HG02973 (cell line): ENCODE results near the gene PIGL.
"Not testable (repeated sequence)": the region's sequence is repeated elsewhere in the genome, so short reads cannot be mapped to it uniquely, and the experiment has no call there.

Source experiments
- ATAC-seq: cut with Tn5 transposase; IDR thresholded peaks from one replicate; pipeline ENCODE4 v1.9.1; 2021; ENCODE audit warnings: moderate library complexity; ENCODE audit not compliant: unreplicated experiment

The PIGL gene

DNA sequence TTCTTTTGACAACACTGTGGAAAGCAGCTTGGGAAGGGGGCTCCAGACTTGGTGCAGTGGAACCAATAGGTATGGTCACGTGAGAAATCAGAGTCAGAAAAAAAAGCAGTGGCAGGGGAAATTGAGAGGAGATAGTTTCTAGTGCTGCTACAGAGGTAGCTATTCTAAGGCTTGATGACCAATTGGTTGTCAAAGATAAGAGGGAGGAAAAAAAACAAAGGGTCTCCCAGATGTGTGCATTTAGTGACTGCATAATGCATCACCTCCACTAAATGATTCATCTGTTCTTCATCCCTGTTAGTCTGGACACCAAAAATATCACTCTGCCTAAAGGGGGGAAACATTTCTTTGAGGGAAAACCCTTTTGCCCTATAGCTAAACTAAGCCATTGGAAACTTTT, 56.5 kb downstream of the PIGL start:
- ATAC-seq: no peak

DNA sequence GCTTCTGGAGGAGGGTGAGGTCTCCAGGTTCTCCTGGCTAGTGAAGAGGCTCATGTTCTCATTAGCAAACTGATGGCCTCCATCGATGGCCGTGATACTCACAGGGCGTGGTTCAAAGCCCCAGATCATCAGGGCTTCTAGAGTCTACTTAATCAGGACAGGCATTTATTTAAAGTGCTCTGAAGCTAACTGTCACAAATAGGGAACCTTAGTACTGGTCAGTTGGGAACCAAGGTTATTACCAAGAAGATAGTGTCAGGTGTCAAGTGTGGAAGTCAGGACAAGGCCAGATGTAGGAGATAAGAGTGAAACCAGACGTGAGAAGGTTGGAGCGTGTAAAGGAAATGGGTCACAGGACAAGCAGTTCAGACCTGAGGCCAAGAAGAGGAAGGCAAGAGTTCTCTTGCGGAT, 56.9 kb downstream of the PIGL start:
- ATAC-seq: no peak

DNA sequence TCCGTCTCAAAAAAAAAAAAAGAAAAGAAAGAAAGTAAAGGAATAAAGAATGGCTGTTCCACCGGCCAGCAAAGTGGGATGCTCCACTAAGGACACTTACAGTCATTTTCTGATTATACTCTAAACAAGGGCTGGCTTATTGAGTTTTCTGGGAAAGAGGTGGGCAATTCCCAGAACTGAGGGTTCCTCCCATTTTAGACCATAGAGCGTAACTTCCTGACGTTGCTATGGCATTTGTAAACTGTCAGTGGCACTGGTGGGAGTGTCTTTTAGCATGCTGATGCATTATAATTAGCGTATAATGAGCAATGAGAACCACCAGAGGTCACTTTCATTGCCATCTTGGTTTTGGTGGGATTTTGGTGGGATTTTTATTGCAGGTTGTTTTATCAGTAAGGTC, 58.0 kb downstream of the PIGL start:
- no peak for ATAC-seq

DNA sequence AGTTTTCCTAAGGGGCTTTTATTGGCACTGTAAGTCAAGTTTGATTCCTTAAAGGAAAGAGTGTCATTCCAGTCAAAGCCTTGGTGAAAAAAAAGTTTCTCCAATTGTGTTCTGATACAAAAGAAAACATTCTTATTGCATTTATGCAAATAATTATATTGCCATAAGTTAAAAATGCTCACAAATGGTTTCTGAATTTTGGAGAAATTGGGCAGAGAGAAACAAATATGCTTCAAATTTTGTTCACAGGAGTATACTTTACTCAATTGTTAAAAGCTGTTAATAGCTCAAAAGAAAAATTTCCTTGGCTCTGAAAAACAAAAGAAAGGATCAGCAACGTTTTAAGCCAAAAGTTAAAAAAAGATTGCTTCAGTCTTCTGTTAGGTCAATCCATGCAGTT, 60.2 kb downstream of the PIGL start:
- no peak for ATAC-seq

DNA sequence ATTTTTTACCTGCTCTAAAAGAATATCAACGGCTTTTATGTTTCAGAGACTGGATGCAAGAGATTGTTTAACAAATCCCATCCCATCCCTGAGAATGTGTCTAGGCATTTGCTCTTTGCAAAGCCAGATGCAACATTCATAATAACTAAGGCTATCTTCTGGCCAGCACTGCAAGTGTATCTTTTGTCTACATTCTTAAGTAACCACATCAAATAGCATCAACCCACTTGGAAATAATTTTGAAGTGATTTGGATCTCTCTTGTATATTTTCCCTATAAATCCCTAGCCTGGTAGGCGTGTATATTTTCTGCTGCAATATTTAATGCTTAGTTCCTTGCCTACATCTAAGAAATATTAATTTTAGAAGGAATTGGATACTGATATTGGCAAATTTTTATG, 64.3 kb downstream of the PIGL start:
- ATAC-seq: no peak

DNA sequence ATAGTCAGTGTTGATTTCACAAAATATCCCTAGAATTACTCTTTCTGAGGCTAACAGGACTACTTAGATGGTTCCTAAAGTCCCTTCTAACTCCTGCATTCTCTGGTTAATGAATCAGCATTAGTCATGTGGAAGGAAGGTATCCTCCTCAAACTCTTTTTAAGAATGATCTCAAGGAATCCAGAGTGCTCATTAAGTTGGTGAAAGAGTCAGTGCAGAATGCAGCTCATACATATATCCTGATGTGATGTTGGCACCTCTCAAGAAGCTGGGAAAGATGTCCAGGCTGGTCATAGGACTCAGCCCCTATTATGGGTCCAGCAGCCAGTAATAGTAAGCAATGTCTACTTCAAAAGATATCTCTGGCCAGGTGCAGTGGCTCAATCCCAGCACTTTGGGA, 65.5 kb downstream of the PIGL start:
- no peak for ATAC-seq

DNA sequence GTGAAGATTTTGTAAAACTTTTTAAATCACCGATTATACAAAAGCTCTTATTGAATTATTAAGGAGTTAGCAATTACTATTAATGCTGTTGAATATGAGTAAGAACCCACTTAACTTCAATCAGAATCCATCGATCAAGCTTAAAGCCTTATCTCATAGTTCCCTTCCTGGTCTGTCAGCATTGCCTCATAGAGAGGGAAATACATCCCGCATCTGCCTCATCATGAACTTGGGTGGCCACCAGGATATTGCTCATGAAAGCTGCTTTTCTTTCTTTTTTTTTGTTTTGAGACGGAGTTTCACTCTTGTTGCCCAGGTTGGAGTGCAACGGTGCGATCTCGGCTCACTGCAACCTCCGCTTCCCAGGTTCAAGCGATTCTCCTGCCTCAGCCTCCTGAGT, 66.7 kb downstream of the PIGL start:
- no peak for ATAC-seq

DNA sequence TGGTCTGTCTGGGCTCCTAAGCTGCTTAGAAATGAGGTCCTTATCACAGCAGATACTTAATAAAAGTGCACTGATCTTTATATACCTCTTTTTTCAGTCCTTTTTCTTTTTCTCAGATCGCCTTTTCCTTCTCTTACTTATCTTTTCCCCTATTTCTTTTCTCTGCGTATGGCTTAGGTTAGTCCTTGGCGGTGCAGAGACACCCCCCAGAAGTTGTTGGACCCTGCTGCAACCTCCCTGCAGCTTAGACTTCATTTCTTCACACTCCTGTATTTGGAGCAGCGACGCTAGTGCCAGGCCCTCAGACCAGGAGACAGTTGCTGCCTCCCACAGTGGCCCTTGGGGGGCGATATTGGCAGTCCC, 68.6 kb downstream of the PIGL start:
- no peak for ATAC-seq

DNA sequence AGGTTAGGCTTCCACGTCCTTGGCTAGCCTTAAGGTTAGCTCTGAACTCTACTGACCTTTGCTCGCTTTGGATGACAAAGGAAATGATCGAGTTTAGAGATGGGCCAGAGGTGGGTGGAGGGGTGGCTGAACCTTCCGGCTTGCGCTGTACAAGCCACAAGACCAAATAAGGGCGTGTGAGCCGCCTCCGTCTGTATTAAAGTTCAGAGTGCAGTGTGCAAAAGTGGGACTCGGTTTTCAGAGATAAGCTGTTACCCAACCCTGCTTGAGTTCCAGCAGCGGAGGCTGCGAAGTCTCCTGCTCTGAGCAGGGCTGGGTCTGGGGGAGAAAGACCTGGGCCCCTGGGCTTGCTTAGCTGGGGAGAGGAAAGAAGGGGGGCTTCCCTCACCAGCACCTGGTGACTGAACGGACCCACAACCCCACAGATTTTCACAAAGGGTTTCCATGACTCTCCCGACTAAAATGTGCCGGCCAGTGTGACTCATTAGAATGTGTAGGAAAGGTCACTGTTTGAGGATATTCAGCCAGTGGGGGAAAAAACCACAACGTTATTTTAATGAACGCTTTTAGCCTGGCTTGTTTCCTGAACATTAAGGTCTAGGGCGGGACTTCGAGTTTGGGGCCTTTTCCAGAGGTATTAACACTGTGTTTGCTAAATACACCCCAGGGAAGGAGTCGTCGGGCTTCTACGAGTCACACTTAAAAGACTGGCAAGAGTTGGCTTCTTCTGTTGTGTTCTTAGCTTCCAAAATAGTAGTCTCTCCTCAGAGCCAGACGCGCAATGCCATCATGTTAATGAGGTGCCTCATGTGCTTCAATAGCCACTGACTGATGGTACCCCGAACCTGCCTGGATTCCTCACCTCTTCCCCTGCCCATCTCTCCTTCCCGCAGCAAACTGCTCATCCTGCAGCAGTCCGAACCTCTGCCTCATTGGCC, 69.3 kb downstream of the PIGL start:
- ATAC-seq: peak; percentile 78

DNA sequence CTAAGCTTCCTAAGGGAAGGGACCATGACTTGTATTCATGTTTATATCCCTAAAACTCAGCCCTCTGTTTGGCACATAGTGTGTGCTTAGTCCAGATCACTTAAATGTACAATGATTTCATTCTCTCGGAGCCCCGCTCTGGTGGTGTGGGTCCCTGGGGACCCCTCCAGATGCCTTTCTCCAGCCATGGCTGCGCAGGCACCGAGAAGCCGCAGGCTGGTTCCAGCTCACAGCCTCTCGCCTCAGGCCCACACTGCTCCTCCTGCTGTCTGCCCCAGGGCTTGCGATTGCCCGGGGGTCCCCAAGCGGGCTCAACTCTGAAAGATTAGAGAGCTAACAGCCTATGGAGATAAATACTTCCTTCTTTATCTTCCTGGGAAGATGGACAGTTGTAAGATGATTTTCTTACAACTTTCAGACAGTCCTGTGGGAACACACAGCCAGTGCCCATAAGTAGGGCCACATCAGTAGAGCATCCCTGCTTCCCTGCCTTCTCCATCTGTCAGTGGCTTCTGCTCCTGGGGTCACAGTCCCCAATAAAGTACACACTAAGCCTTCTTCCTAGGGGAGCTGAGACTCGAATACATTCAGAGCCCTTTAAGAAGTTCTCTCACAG, 70.0 kb downstream of the PIGL start:
- peak; percentile 51 for ATAC-seq

DNA sequence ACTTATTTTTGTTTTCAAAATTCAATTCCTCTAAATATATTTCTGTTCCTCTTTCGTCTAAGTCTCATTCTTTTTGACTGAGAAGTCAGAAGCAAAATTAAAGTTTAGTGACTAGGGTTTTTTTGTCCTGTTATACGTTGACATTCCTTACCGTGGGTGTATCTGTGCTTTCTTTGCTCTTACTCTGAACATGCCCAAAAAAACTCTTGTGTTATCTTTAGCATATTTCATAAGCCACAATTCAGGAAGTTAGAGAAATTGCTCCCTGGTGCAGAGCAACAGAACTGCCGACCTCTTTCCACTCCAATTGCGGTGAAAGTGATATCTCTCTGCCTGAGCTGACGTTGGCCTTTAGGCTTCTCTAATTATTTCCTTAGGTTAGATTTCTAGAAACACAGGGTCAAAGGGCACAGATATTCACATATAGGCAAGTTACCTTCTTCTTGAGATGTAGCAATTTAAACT, 70.6 kb downstream of the PIGL start:
- ATAC-seq: peak; percentile 11

DNA sequence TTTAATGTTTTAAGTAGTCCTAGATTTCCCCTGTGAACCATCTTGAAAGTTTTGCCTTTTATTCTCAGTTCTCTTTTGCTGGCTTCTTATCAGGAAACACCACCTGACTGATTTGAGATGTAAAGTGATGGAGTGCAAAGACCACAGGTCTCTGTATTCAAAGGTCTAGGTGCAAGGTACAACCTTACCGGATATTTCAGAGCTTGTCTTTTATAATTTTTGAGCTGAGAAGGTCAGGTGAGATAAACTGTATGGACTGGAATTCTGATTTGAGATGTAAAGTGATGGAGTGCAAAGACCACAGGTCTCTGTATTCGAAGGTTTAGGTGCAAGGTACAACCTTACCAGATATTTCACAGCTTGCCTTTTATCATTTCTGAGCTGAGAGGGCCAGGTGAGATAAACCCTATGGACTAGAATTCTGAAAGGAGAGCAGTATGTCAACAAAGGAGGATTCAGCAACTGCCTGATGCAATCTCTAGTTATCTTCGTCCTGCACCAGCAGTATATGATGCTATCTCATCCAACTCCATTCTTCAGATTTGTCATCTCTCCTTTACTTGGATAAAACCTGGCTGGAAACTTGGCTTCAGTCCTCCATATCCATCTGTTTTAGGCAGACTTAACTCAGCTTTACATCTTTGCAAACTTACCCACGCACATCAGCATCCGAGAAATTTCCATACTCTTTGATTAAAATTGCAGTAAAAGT, 72.0 kb downstream of the PIGL start:
- no peak for ATAC-seq

DNA sequence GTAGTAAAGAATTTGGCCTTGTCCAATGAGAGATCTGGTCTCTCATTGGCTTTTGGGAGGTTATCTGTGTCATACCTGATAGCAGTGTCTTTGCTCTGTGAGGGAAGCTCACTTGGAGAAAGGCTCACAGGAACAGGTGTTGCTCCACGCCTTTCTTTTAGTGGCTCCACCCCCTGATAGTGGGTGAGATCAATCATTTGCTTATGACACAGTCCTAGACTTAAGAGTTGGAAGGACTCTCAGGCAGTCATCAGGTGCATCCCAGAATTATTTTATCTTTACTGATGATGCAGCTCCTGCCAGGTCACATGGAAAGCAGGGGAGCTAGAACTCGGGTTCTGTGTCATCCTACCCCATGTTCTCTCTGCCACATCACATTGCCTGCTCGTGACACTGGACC, 76.9 kb downstream of the PIGL start:
- ATAC-seq: no peak

DNA sequence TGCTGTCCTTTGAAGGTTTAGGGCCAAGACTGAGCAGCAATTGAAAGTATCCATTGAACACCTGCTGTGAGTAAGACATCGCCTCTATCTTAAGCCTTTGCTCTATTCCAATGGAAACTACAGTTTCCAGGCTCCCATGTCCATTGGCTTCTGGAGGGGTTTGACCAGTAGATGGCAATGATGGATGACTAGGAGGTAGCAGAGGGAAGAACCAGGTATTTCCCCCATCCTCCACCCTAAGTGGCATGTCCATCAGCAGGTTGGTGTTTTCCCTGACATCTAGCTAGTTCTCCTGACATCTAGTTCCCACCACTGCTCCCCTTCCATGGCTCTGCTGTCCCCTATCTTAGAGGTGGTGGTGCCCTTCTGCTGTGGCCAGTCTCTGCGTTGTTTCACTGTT, 77.5 kb downstream of the PIGL start:
- no peak for ATAC-seq

DNA sequence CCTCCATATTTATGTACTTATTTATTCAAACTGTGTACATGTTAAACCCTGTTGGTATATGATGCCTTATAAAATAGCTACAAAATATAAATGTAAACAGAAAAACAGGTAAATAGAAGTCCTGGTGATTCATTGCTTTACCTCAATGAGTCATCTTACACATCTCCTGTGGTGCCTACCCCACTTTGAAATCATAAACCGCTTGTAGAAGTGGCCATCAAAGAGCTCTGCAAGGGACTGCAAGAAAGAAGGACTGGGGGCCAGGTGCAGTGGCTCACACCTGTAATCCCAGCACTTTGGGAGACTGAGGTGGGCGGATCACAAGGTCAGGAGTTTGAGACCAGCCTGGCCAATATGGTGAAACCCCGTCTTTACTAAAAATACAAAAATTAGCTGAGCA, 79.1 kb downstream of the PIGL start:
- not testable (repeated sequence) for ATAC-seq

DNA sequence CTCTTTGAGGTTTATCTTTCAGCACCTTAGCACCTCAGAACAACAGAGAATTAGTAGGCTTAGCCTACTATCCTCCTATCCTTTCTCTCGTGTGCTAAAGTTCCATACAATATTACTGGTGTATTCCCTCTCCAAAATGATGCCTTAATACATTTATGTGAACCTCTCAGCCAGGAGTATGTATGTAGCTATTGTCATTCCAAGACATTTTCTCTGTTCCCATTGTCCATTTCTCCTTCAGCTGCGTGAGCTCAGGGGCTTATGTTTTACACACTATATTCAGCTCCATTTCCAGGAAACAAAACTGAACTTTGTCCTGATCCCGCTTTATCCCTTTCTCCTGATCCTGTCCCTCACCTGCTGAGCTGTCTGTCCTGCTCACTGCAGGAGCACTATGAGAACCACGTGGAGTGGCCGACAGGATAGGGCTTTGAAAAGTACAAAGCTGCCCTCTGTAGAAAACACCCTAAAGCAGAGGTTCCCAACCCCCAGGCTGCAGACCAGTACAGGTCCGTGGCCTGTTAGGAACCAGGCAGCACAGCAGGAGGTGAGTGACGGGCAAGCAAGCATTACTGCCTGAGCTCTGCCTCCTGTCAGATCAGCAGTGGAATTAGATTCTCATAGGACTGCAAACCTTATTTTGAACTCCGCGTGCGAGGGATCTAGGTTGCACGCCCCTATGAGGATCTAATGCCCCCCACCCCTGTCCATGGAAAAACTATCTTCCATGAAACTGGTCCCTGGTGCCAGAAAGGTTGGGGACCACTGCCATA, 80.5 kb downstream of the PIGL start:
- ATAC-seq: no peak

DNA sequence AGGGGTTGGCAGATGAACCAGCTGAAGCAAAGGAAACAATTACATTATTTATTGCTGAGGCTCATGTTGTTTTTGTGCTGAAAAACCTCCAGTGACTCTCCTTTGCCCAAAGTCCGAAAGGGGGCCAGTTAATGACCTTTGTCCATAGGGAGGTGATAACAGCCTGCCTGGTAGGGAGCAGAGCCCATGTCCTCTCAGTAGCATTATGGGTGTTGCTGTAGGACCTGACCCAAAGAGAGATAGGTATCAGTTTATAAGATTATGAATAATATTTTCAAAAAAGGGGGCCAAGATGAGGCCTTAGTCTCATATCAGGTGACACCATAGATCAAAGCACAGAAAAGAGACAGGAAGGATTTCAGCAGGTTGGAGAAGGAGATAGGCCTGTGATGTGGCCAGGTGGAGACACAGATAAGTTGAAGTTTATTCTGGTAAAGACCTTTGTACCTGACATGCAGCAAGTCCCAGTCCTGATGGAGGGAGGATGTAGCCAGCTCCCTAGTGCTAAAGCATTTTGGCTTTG, 81.2 kb downstream of the PIGL start:
- no peak for ATAC-seq

DNA sequence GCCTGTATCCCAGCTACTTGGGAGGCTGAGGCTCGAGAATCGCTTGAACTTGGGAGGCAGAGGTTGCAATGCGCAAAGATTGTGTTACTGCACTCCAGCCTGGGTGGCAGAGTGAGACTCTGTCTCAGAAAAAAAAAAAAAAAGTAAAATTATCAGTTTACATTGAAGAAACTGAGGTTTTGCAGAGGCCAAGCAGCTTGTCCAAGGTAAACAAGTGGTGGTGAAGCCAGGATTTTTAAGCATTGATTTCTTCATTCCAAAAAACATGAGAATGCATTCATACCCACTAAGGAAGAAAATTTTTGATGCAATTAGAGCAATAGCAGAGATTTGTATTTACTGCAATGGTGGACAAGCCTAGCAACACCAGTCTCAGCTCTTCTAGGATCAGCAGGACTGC, 83.5 kb downstream of the PIGL start:
- no peak for ATAC-seq

DNA sequence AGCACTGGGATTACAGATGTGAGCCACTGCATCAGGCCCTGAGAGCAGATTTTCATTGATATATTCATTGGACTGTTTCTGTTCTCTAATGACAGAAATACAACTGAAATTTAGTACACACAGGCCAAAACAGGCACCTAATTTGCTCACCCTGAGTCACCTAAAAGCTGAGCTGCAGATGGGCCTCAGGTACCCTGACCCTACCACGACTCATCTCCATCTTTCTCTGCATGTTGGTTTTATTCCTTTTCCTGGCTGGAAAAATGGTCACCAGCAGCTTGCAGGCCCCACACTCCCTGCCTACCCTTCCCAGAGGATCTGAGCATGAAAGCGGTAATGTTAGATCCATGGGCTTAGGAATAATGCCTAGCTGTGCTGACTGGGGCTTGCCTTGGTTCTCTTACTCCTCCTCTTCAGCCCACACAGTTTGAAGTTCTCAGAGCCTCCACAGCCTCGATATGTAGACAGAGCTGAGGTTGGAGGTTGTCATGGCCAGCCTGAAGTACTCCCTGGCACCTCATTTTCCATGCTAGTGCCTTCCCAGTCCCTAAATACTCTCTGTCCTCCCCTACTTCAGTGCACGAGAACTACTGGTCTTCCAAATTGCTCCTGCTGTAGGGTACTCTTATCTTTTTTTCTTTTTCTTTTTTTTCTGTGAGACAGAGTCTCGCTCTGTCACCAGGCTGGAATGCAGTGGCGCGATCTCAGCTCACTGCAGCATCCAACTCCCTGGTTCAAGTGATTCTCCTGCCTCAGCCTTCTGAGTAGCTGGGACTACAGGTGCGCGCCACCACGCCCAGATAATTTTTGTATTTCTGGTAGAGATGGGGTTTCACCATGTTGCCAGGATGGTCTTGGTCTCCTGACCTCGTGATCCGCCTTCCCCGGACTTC, 85.2 kb downstream of the PIGL start:
- ATAC-seq: no peak

DNA sequence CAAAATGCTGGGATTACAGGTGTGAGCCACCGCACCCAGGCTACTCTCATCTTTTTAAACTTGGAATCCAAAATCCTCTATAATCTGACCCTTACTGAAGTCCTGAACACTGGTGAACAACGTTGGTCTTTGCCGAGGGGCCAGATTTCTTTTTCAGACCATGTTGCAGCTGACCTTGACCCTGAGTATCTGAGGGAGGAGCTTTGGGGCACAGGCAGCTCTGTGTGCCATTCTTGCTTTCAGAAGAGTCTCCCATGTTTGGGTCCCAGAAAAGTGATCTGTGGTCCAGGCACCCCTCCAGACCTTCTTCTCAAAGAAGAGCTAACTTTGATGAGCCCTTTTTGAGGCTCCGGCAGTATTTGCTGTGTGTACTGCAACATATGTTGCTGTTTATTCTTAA, 85.8 kb downstream of the PIGL start:
- no peak for ATAC-seq
